ENCODE results near the gene SMPX.

SMPX gene

DNA sequence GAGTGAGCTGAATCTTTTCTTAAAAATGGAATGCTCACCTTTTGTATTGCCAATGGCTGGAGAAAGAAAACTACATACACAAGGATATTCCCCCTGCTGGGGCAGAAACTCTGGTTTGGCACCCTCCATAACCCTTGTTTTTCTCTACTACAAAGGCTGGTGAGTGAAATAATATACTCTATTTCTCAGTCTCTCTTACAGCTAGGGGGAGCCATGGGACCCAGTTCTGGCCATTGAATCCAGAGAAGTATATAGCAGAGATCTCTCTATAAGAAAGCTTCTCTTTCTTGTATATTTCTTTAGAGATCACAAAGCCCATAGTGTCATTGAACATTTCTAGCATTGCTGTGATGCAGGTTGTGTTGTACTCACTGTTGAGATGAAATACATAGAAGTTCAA, 49.8 kb downstream of the SMPX start:
- no peak for DNase-seq

DNA sequence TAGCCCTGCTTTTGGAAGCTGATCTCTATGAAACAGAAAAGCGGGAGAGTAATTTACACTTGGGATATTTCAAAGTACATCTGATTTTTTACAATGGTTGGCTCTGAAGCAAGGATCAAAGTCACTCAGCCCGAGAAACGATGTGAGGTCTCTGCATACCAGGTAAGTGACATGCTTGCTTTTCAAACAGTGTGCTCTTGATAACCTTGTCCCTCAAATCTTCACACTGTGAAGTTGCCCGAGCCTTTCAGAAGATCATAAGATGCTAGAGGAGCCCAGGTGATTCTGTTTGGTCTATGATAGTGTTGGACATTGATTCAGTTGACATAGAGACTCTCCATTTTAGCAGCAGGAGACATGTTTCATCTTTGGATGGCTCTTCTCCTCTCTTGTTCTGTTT, 52.7 kb downstream of the SMPX start:
- no peak for DNase-seq

DNA sequence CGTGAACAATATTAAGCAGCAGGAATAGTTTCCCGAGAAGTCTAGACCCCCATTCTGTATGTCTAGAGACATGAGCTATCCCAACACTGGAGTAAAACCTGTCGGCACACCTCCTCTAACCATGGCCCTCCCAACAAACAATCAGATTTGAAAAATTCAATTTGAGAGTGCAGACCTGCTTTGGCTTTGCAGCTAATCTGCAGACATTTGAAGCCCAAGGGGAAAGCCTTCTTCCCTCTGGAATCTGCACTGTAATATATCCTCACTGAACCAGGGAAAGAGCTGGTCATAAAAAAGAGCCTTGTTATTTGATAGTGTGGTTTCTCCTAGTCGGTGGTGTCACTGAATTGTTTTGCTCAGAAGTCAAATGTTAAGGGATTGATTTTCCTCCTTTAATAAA, 55.2 kb downstream of the SMPX start:
- no peak for DNase-seq

DNA sequence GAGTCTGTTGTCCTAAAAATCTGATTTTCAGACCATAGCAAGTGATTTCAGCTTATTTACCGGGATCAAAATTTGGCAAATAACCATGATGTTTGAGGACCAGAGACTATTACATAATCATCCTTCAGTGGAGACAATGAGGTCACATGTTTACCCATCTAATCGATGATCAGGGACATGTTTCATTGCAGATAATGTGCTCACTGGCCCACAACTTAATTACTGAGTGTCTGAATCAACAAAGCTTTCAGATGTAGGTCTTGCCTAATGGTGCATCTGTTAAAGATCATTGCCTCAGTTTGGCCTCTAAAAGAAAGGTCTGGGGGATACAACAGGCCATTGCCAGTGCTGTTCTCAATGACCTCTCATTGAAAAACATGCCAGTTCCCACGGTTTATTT, 56.9 kb downstream of the SMPX start:
- no peak for DNase-seq

DNA sequence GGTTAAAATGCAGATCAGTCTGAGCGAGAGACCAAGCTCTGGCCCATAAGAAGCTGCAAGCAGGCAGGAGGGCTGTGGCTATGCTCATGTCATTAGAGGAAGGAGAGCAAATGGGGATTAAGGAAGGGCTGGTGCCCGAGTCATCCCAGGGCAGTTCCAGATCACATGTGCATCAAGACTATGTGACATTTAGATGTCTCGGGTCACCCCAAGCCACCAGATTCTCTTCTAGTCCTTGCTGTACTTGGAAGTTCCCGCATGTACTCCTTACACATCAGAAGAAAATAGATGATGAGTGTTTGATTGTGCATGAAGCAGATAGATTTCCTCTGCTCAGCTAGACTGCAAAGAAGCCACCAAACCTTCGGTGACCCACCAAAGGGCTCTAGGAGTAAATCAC, 57.6 kb downstream of the SMPX start:
- peak; percentile 44 for DNase-seq

- no peak for DNase-seq
Measured at GRCh38 chrX:21699136-21699535, 58.8 kb downstream of the SMPX start.

DNA sequence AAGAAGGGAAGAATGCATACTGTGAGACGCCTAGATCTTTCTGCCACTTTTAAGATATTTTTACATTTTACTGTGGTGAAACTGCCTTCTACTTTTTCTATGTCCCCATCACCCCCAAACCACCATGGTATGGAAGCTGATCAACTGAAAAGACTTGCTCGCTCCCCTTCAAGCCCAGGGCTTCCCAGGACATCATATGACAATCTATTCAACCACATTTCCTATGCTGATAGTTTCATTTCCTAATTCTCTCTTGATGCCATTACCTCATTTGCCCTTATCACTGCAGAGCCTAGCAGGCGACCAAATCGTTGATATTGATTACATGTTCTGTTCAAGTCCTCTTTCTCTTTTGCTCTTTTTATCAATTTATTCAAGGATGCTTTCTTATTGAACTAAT, 59.6 kb downstream of the SMPX start:
- DNase-seq = peak; percentile 90

- DNase-seq = peak; percentile 38
Measured at GRCh38 chrX:21691512-21692018, 66.4 kb downstream of the SMPX start.

- peak; percentile 78 for DNase-seq
Measured at GRCh38 chrX:21683941-21684340, 74.0 kb downstream of the SMPX start.

DNA sequence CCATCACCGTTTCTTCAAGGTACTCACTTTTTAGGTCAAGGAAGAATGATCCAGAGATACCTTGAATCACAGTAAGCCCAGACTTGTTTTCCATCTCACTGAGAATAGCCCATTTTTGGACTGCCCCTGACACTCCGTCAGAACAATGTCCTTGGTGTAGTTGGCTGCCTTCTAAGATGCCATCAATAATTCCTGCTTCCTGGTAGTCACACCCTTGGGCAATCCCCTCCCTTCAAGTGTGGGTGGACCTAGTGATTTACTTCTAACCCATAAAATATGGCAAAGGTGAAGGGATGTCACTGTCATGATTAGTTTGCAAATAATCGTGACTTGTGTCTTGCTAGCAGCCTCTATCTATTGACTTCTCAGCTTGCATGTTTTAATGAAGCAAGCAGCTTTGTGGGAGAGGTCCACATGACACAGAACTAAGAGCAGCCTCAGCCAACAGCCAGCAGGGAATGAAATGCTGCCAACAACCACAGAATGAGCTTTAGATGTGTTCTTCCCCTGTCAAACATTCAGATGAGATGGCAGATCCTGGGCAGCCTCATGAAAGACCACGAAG, 79.8 kb downstream of the SMPX start:
- no peak for DNase-seq

GRCh38 chrX:21675931-21676330, 82.0 kb downstream of the SMPX start:
- no peak for DNase-seq

- peak; percentile 21 for DNase-seq
Measured at GRCh38 chrX:21674430-21675186, 83.3 kb downstream of the SMPX start.

DNA sequence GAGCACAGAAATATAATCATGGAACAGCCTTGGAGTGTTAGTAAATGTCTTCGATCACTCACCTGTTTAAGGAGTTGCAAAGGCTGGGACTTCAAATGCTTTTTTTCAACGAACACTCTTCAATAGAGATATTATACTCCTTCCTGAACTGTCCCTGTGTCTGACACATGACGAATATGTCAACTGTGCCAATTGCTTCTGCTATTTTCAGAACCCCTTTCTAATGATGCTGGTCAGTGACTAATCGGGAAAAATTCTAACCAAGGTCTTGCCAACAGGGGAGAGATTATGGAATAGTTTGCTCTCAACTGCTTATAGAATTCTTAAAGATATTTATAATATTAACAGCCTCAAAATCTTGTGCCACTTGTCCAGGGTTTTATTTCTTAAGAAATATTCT, 91.2 kb downstream of the SMPX start:
- peak; percentile 1 for DNase-seq

GRCh38 chrX:21666252-21666651, 91.7 kb downstream of the SMPX start:
- DNase-seq = peak; percentile 55

GRCh38 chrX:21662761-21663160, 95.2 kb downstream of the SMPX start:
- no peak for DNase-seq

DNA sequence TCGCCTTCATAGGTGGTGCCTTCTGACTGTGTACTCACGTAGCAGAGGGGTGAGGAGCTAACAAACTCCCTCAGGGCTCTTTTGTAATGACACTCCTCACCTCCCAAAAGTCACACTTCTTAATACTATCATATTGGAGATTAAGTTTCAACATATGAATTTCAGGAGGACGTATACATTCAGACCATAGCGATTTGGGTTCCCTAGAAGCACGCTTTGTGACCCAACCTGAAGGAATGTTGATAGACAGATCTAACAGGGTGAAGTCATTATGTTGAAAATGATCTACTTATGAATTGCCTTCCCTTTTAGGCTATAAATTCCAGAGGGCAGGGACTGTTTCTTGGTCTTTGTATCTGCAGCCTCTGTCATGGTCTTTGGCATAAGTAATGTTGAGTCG, 96.6 kb downstream of the SMPX start:
- no peak for DNase-seq

DNA sequence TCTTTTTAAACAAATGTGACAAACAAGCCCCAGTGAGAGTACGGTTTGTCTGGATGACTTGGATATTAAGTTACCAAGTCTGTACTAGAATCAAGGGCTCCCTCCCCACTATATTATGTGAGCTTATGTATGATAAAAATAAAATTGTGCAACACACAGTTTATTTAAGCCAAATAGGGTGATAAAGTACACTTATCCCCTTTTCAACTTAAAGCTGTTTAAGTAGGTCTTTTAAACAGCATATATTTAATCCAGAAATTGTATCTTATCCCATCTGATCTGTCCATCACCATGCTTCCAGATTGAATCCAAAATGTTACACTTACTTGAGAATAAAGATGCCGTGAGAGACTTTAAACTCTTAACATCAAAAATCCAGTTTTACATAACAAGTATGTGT, 97.8 kb downstream of the SMPX start:
- no peak for DNase-seq

GRCh38 chrX:21659320-21659719, 98.6 kb downstream of the SMPX start:
- no peak for DNase-seq

DNA sequence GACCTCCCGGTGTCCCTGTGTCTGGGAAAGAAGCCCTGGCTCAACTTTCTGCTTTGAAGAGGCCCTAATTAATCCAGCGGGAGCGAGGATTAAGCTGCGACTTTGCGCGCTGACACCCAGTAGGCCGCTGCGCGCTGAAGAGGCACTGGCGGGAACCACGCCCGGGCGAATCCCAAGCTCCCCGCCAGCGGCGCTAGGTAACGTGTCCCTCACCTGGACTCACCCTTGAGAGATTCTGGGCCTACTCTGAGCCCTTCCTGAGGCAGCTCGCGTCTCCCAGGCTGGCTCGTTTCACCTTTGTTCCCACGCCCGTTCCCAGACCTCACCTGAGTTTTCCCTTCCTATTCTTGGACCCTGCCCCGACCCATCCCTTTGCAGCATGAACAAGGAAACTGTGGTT, 99.2 kb downstream of the SMPX start:
- no peak for DNase-seq

DNA sequence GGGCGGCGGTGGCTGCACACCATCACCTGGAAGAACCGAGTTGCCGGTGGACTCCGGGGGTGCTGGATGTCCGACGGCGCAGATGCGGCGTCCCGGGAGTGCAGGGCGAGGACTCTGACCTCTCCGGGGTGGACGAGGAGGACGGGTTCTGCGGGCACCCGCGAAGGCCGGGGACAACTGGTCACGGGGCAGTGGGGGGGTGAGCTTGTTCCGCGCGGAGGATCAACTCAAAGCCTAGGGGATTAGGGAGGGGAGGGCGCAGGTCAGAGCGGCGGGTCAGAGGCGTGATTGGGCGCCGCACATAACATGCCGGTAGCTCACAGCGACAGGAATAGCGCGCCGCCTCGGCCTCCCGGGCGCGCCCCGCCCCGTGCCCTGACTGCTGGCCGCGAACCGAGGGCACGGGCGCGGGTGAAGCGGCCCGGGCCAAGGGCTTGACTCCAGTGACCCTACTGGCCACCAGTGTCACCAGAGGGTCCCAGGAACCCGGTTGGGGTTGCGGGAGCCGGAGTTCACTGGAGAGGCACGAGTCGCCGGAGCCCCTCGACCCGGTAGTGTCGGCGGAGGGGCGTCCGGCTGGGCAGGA, 99.7 kb downstream of the SMPX start, which contains the start of gene KLHL34:
KLHL34 (minus strand) TSS at position 179 of the 586 bp plus-strand sequence. CDS start 542 bp downstream, outside the sequence.
- peak; percentile 19 for DNase-seq

- no peak for DNase-seq
Measured at GRCh38 chrX:21657318-21658151, 100.4 kb downstream of the SMPX start.

DNA sequence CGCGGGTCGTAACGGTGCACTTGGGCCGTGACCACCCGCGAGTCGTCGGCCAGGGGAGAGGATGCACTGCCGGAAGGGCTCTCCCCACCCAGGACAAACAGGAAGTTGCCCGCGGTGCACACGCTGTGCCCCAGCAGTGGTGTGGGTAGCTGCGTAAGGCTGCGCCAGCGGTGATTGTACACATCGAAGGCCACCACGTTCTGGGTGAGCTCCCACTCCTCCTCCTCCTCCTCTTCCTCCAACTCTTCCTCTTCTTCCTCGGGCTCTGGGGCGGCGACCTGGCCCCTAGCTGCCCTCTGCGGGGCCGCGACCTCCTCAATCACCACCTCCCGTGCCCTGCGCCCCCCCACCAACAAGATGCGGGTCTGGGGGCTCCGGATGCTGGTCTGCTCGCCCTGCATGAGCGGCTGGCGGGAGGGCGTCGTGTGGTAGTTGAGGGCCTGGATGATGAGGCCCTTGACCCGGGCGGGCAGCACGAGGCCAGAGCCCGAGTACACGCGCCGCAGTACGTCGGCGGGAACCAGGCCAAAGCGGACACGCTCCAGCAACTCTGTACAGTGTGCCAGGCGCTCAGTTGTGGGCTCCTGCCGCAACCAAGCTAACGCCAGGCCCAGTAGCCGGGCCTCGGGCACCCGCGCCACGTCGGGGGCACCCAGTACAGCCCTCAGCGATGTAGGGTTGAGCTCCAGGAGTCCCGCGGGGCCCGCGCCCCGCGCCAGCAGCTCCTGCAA, 101.2 kb downstream of the SMPX start:
- no peak for DNase-seq
